H1 (cell line): Measurements from ENCODE around the gene RAB25. TPM values are rescaled to one million over a fixed set of nuclear protein-coding genes. Genes with fewer than 3 reads are reported as not detected.

ENCODE experiments used
- BCL11A ChIP-seq, 2 experiments: IDR thresholded peaks; one replicate each; pipeline ENCODE4 v1.6.1; 2011; ENCODE audit warnings: low read depth in 2 of 2, low read length in 2 of 2, mild to moderate bottlenecking in 2 of 2
- KDM4A ChIP-seq: IDR thresholded peaks from one replicate; pipeline ENCODE4 v1.7.1; 2012; ENCODE audit warnings: low read depth, mild to moderate bottlenecking, moderate library complexity, low read length, inconsistent platforms; ENCODE audit not compliant: severe bottlenecking
- KDM5A ChIP-seq: fragments of 200-600 bp; IDR thresholded peaks from 2 replicates; pipeline ENCODE4 v1.7.1; 2012; ENCODE audit warnings: mild to moderate bottlenecking, low read length, inconsistent platforms, mixed read lengths
- SIRT6 ChIP-seq: IDR thresholded peaks from one replicate; pipeline ENCODE4 v1.7.1; 2012; ENCODE audit warnings: low read length, inconsistent platforms
- SIX5 ChIP-seq: IDR thresholded peaks from 2 replicates; pipeline ENCODE4 v1.6.1; 2011; ENCODE audit warnings: mild to moderate bottlenecking, low read depth, low read length
- TAF1 ChIP-seq: IDR thresholded peaks from 2 replicates; pipeline ENCODE4 v1.6.1; 2011; ENCODE audit warnings: mild to moderate bottlenecking, low read depth, low read length
- YY1 ChIP-seq: IDR thresholded peaks from 2 replicates; pipeline ENCODE4 v1.6.1; 2011; ENCODE audit warnings: low read depth, mild to moderate bottlenecking, low read length
- polyA plus RNA-seq, 7 experiments: library from polyadenylated mRNA; depleted of rRNA in 3 of 7; stranded (reverse) in 5 of 7; unstranded in 2 of 7; fragments of >200 nt in 5 of 7; fragments of 200-250 nt in 2 of 7; gene quantifications; 1 replicate in 5 of 7; 2 replicates in 1 of 7; 4 replicates in 1 of 7; pipeline versions ENCODE4 v1.2.1 to v1.2.3, GENCODE V29; 2011 to 2013; ENCODE audit warnings: missing spikeins in 2 of 7, mixed read lengths in 2 of 7
- total RNA-seq: library from RNA; stranded (reverse); fragmentation: NEBNext Ultra II Directional; extraction: Animal tissue kit (Norgen Biotek cat#: 25700); gene quantifications from 2 replicates; pipeline ENCODE4 v1.2.1, GENCODE V29; 2021
- TF ChIP-seq, protein P1 (sequence below): fragments of 300-600 bp; sonication (generic); IDR thresholded peaks from 2 replicates; pipeline ENCODE4 v1.7.1; 2012; ENCODE audit warnings: low read length, moderate library complexity, mild to moderate bottlenecking, inconsistent platforms; ENCODE audit not compliant: insufficient replicate concordance
- TF ChIP-seq, protein P2 (sequence below): IDR thresholded peaks from 2 replicates; pipeline ENCODE4 v1.6.1; 2012; ENCODE audit warnings: low read length, inconsistent platforms
- TF ChIP-seq, protein P3 (sequence below): IDR thresholded peaks from 2 replicates; pipeline ENCODE4 v1.6.1; 2011; ENCODE audit warnings: low read length, improper control_type of control experiment

The RAB25 gene
- total and polyA plus RNA-seq, 2 of the 8 experiments (the other 6 are each of a cell fraction or from before 2014, with no cell fraction given) = 34.8 to 98.2 TPM

DNA sequence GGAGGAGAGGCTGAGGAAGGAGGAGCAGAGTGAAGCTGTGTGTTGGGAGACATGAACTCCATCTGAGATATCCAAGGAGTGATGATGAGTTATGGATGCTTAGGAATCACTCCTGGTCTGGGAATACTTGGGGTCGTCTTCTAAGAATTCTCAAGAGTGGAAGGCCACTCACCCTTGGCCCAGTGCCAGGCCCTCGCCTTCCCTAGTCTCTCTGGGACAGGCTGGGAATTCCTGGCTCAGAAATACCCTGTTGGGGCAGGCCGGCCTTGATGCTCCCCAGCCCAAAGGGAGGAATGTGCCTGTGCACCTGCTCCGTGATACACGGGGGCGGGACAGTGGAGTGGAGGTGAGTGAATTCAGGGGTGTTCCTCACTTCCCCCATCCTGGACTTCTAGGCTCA lies 40.9 kb downstream of the RAB25 start (continued):
- TF ChIP-seq, protein P1, sequence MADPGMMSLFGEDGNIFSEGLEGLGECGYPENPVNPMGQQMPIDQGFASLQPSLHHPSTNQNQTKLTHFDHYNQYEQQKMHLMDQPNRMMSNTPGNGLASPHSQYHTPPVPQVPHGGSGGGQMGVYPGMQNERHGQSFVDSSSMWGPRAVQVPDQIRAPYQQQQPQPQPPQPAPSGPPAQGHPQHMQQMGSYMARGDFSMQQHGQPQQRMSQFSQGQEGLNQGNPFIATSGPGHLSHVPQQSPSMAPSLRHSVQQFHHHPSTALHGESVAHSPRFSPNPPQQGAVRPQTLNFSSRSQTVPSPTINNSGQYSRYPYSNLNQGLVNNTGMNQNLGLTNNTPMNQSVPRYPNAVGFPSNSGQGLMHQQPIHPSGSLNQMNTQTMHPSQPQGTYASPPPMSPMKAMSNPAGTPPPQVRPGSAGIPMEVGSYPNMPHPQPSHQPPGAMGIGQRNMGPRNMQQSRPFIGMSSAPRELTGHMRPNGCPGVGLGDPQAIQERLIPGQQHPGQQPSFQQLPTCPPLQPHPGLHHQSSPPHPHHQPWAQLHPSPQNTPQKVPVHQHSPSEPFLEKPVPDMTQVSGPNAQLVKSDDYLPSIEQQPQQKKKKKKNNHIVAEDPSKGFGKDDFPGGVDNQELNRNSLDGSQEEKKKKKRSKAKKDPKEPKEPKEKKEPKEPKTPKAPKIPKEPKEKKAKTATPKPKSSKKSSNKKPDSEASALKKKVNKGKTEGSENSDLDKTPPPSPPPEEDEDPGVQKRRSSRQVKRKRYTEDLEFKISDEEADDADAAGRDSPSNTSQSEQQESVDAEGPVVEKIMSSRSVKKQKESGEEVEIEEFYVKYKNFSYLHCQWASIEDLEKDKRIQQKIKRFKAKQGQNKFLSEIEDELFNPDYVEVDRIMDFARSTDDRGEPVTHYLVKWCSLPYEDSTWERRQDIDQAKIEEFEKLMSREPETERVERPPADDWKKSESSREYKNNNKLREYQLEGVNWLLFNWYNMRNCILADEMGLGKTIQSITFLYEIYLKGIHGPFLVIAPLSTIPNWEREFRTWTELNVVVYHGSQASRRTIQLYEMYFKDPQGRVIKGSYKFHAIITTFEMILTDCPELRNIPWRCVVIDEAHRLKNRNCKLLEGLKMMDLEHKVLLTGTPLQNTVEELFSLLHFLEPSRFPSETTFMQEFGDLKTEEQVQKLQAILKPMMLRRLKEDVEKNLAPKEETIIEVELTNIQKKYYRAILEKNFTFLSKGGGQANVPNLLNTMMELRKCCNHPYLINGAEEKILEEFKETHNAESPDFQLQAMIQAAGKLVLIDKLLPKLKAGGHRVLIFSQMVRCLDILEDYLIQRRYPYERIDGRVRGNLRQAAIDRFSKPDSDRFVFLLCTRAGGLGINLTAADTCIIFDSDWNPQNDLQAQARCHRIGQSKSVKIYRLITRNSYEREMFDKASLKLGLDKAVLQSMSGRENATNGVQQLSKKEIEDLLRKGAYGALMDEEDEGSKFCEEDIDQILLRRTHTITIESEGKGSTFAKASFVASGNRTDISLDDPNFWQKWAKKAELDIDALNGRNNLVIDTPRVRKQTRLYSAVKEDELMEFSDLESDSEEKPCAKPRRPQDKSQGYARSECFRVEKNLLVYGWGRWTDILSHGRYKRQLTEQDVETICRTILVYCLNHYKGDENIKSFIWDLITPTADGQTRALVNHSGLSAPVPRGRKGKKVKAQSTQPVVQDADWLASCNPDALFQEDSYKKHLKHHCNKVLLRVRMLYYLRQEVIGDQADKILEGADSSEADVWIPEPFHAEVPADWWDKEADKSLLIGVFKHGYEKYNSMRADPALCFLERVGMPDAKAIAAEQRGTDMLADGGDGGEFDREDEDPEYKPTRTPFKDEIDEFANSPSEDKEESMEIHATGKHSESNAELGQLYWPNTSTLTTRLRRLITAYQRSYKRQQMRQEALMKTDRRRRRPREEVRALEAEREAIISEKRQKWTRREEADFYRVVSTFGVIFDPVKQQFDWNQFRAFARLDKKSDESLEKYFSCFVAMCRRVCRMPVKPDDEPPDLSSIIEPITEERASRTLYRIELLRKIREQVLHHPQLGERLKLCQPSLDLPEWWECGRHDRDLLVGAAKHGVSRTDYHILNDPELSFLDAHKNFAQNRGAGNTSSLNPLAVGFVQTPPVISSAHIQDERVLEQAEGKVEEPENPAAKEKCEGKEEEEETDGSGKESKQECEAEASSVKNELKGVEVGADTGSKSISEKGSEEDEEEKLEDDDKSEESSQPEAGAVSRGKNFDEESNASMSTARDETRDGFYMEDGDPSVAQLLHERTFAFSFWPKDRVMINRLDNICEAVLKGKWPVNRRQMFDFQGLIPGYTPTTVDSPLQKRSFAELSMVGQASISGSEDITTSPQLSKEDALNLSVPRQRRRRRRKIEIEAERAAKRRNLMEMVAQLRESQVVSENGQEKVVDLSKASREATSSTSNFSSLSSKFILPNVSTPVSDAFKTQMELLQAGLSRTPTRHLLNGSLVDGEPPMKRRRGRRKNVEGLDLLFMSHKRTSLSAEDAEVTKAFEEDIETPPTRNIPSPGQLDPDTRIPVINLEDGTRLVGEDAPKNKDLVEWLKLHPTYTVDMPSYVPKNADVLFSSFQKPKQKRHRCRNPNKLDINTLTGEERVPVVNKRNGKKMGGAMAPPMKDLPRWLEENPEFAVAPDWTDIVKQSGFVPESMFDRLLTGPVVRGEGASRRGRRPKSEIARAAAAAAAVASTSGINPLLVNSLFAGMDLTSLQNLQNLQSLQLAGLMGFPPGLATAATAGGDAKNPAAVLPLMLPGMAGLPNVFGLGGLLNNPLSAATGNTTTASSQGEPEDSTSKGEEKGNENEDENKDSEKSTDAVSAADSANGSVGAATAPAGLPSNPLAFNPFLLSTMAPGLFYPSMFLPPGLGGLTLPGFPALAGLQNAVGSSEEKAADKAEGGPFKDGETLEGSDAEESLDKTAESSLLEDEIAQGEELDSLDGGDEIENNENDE = no peak
- TF ChIP-seq KDM5A = no peak
- no peak for TF ChIP-seq SIRT6
- TF ChIP-seq, protein P2, sequence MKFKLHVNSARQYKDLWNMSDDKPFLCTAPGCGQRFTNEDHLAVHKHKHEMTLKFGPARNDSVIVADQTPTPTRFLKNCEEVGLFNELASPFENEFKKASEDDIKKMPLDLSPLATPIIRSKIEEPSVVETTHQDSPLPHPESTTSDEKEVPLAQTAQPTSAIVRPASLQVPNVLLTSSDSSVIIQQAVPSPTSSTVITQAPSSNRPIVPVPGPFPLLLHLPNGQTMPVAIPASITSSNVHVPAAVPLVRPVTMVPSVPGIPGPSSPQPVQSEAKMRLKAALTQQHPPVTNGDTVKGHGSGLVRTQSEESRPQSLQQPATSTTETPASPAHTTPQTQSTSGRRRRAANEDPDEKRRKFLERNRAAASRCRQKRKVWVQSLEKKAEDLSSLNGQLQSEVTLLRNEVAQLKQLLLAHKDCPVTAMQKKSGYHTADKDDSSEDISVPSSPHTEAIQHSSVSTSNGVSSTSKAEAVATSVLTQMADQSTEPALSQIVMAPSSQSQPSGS = no peak
- no peak for TF ChIP-seq KDM4A
- no peak for TF ChIP-seq YY1
- TF ChIP-seq, protein P3, sequence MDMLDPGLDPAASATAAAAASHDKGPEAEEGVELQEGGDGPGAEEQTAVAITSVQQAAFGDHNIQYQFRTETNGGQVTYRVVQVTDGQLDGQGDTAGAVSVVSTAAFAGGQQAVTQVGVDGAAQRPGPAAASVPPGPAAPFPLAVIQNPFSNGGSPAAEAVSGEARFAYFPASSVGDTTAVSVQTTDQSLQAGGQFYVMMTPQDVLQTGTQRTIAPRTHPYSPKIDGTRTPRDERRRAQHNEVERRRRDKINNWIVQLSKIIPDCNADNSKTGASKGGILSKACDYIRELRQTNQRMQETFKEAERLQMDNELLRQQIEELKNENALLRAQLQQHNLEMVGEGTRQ = no peak
- TF ChIP-seq TAF1 = no peak
- no peak for TF ChIP-seq SIX5
- TF ChIP-seq BCL11A (IDR thresholded peaks at IDR 0.05; ENCODE audit: low read depth in 2 of 2, low read length in 2 of 2) = no peak
